ENCODE data around the gene SIMC1.
"Not testable (repeated sequence)": the region's sequence is repeated elsewhere in the genome, so short reads cannot be mapped to it uniquely, and the experiment has no call there.

The SIMC1 gene
- total RNA-seq = 9.3 to 15.6 (median 12.2) reads per million in 3 experiments

- DNase-seq = peak; percentile 68
Measured at GRCh38 chr5:176237971-176238644, at the start of gene SIMC1. Gene SIMC1, plus strand, starts transcription at chr5:176238424. Its CDS starts 85 bp downstream, at chr5:176238509.

GRCh38 chr5:176188506-176189193 lies 49.6 kb upstream of the SIMC1 start:
- no peak for DNase-seq

- DNase-seq = no peak
Measured at GRCh38 chr5:176189857-176190256, 48.4 kb upstream of the SIMC1 start.

- DNase-seq = no peak
Measured at GRCh38 chr5:176190886-176191755, 47.1 kb upstream of the SIMC1 start.

- DNase-seq = no peak
Measured at GRCh38 chr5:176192094-176192721, 46.0 kb upstream of the SIMC1 start.

- not testable (repeated sequence) for DNase-seq
Measured at GRCh38 chr5:176192722-176193117, 45.5 kb upstream of the SIMC1 start.

- not testable (repeated sequence) for DNase-seq
Measured at GRCh38 chr5:176193636-176194035, 44.6 kb upstream of the SIMC1 start.

GRCh38 chr5:176194238-176195083 lies 43.8 kb upstream of the SIMC1 start:
- DNase-seq = not testable (repeated sequence)

GRCh38 chr5:176195084-176195413 lies 43.2 kb upstream of the SIMC1 start:
- DNase-seq = not testable (repeated sequence)

- DNase-seq = not testable (repeated sequence)
Measured at GRCh38 chr5:176195487-176196207, 42.6 kb upstream of the SIMC1 start.

GRCh38 chr5:176196781-176197180 lies 41.4 kb upstream of the SIMC1 start:
- not testable (repeated sequence) for DNase-seq

- not testable (repeated sequence) for DNase-seq
Measured at GRCh38 chr5:176197234-176197858, 40.9 kb upstream of the SIMC1 start.

GRCh38 chr5:176198299-176198698 lies 39.9 kb upstream of the SIMC1 start:
- not testable (repeated sequence) for DNase-seq

- peak; percentile 6 for DNase-seq
Measured at GRCh38 chr5:176198991-176199733, 39.1 kb upstream of the SIMC1 start.

GRCh38 chr5:176199803-176200399 lies 38.3 kb upstream of the SIMC1 start:
- DNase-seq = not testable (repeated sequence)

GRCh38 chr5:176201811-176202210 lies 36.4 kb upstream of the SIMC1 start:
- DNase-seq = no peak

- no peak for DNase-seq
Measured at GRCh38 chr5:176203086-176203485, 35.1 kb upstream of the SIMC1 start.

GRCh38 chr5:176203535-176203934 lies 34.7 kb upstream of the SIMC1 start:
- not testable (repeated sequence) for DNase-seq

- DNase-seq = not testable (repeated sequence)
Measured at GRCh38 chr5:176214466-176215021, 23.7 kb upstream of the SIMC1 start.
